Eye (tissue), 1 donor: ENCODE data around the gene RBM4.
A peak's percentile ranks its signal among the peaks of the same experiment; 100 is the strongest.

Experiments
- DNase-seq: peaks from one replicate; pipeline ENCODE4 v3.0.0-alpha.2; 2015

The RBM4 gene

GRCh38 chr11:66691311-66691980 is 52.9 kb downstream of the RBM4 start:
- no peak for DNase-seq

GRCh38 chr11:66692446-66692845 is 53.9 kb downstream of the RBM4 start:
- no peak for DNase-seq

GRCh38 chr11:66692871-66693331 is 54.4 kb downstream of the RBM4 start:
- DNase-seq: no peak

DNA sequence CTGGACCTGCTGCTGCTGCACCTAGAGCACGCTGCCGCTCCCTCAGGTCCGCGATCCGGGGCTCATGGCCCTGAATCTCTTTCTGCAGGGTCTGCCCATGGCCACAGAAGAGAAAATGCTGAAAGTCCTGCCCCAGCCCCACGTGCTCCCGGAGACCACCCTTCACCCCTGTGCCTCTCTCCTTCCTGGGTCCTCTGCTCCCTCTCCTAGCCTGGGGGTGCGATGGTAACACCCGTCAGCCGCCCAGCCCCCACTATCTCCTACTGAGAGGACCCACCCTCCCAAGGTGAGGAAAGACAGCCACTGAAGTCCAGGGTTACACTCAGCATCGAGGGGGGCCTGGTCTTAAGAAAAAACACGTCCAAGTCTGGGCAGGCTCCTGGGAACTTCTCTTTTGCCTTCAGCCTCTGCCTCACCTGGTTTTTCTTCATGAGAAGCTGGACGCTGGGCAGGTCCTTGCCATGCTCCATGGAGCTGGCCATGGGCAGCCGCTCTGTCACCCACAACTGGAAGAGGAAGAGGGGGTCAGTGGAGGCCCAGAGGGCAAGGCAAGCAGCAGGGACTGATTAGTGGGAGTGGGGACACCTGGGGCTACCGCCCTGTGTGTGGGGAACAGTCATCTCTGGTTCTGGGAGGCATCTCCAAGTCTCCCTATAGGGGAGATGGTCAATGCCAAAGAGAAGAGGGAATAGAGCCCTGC is 55.0 kb downstream of the RBM4 start:
- no peak for DNase-seq

- DNase-seq: no peak
These were observed 55.5 kb downstream of the RBM4 start for GRCh38 chr11:66694056-66694410.

- DNase-seq: peak; percentile 95
These were observed 56.3 kb downstream of the RBM4 start for GRCh38 chr11:66694732-66695207.
